K562 treated with DMSO at 1 percent for 4 hours (cell line): ENCODE results near the gene ISYNA1. TPM values are rescaled to one million over a fixed set of nuclear protein-coding genes. Genes with fewer than 3 reads are reported as not detected.

Experiments
- total RNA-seq: library from RNA; unstranded; fragments of 300-600 nt; gene quantifications from 2 replicates; pipeline ENCODE4 v1.2.3, GENCODE V29; 2022; ENCODE audit not compliant: insufficient read depth

ISYNA1 gene
- total RNA-seq, result 348 and 429 TPM in 2 replicates

DNA sequence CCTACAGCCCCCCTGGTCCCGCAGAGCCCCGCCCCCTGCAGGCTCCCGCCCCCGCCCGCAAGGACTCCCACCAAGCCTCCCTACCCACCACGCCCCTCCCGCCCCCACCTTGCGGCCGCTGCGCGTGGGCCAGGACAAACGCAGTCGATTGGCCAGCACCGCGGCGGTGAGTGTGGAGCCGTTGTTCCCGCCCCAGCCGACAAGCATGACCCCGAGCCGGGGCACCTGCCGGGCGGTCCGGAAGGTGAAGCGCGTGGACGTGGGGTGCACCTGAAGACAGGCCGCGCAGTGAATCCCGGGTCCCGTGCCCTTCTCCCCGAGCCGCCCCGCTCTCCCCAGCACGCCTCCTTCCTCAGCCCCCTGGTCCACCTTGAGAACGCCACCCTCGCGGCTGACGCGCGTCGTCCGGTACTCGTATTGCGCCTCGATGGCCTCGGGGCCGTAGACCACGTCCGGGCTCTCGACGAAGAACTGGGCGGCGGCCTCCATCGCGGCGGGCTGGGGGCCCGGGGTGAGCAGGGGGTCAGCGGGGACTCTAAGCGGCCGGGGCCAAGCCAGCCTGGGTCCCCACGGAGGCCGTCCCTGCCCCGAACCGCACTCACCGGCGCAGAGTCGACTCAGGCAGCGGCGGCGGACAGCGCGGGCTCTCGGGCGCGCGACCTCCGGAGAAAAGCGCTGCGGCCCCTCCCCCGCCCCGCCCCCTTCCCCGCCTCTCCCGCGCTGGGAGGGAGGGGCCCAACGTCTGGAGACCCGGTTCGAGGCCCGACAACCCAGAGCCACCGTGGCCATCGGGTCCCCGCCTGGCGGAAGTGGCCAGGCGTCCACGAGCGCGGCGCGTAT lies at the start of gene ISYNA1:
Gene ISYNA1 (minus strand): TSS at position 643 of the 840 bp plus-strand sequence. CDS start 154 bp downstream, at position 489.

DNA sequence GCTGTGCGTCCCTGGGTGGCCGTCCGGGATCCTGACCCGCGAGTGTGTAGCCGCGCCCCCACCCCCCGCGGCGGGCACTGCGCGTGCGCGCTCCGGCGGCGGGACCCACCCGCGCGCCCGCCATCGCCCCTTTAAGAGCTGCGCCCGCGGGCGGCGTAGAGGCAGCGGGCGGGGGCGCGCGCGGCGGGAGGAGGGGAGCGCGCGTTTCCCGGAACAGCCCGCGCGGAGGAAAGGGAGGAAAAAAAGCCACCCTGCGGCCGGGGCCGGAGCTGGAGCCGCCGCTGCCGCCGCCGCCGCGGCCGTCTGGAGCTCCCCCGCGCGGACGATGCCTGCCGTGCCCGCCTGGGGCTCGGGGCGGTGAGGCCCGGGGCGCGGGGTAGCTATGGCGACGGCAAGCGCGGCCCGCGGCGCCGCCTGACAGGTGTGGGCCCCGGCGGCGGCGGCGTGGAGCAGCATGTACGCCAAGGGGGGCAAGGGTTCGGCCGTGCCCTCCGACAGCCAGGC lies 18.7 kb downstream of the ISYNA1 start, which contains the start of gene SSBP4:
Gene SSBP4 (plus strand): TSS at position 204 of the 504 bp plus-strand sequence. CDS start 251 bp downstream, at position 455.

DNA sequence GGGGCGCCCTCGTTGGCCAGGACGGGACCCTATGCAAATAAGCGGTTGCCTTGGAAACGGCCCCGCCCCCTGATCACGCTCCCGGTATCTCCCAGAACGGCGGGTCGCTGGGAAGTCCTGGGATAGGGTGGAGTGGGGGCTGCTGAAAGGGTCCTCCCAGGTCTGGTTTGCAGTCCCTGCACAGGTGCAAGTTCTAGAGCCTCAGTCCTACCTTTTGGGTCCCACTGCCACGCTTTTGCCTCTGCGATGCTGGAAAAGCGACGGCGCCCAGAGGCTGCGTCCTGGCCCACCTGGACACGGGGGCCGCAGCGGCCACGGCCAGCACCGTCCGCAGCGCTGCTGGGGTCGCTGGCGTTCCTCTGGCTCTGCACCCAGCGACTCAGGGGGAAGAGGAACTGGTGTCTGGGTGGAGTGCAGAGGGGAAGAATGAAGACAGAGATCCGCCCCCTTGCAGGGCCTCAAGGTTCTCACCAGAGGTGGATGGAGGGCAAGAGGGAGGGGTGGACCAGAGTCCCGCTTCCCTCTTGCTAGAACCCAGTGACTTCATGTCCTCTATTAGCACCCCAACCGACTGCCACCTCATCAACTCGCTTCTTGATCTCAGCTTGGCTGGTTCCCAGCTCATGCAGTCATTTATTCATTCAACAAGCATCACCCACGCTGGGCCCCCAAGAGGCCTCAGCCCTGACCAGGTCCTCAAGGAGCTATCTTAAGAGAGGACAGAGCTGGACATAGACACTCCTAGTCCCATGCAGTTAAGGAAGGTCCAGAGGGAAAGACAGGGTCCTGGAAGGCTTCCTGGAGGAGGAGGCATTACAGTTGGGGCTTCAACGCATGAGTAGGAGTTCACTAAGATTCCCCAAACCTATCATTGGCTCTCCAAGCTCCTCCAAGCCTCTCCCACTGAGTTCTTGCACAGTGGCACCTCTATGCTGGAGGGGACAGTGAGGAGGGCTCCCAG lies 40.4 kb downstream of the ISYNA1 start, which contains the start of gene LRRC25:
Gene LRRC25 (minus strand): TSS at position 381 of the 961 bp plus-strand sequence. CDS start 659 bp downstream, outside the sequence.

DNA sequence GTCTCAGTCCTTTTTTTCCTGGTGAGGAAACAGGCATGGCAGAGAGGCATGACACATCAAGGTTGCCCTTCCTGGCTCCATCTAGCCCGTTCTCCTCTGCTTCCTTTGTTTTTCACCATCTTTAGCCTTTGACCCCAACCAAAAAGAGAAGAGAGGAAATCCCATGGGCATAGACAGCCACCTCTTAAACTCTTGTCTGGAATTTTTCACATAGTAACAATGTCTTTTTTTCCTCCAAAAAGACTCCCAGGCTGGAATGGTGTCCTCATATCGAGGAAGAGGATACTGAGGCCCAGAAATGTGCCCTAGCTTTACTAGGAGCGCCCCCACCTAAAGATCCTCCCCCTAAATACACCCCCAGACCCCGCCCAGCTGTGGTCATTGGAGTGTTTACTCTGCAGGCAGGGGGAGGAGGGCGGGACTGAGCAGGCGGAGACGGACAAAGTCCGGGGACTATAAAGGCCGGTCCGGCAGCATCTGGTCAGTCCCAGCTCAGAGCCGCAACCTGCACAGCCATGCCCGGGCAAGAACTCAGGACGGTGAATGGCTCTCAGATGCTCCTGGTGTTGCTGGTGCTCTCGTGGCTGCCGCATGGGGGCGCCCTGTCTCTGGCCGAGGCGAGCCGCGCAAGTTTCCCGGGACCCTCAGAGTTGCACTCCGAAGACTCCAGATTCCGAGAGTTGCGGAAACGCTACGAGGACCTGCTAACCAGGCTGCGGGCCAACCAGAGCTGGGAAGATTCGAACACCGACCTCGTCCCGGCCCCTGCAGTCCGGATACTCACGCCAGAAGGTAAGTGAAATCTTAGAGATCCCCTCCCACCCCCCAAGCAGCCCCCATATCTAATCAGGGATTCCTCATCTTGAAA lies 52.0 kb downstream of the ISYNA1 start, which contains the start of gene GDF15:
Gene GDF15 (plus strand): TSS at position 484 of the 868 bp plus-strand sequence. CDS start 32 bp downstream, at position 516.

Other genes starting within 250 kb of the ISYNA1 start
- 49.2 and 61.0 TPM in 2 replicates for gene MPV17L2, start 244.9 kb downstream of the ISYNA1 start, total RNA-seq
- 1.5 and 4.9 TPM in 2 replicates for gene RAB3A, start 234.1 kb downstream of the ISYNA1 start, total RNA-seq
- not detected in 2 replicates for gene PDE4C, start 211.7 kb downstream of the ISYNA1 start, total RNA-seq
- gene IQCN, start 163.7 kb downstream of the ISYNA1 start, total RNA-seq, result 2.2 and 4.1 TPM in 2 replicates
- 156 and 226 TPM in 2 replicates for gene JUND, start 156.5 kb downstream of the ISYNA1 start, total RNA-seq
- gene LSM4, start 115.1 kb downstream of the ISYNA1 start, total RNA-seq, result 297 and 319 TPM in 2 replicates
- 17.2 and 26.4 TPM in 2 replicates for gene PGPEP1, start 97.5 kb downstream of the ISYNA1 start, total RNA-seq
- gene GDF15, start 52.0 kb downstream of the ISYNA1 start, total RNA-seq, result 320 and 331 TPM in 2 replicates
- 0.41 and 1.0 TPM in 2 replicates for gene LRRC25, start 40.5 kb downstream of the ISYNA1 start, total RNA-seq
- 102 and 118 TPM in 2 replicates for gene SSBP4, start 18.7 kb downstream of the ISYNA1 start, total RNA-seq
- 10.4 and 11.2 TPM in 2 replicates for gene ELL, start 83.9 kb upstream of the ISYNA1 start, total RNA-seq
- 338 and 375 TPM in 2 replicates for gene FKBP8, start 105.4 kb upstream of the ISYNA1 start, total RNA-seq
- gene KXD1, start 119.7 kb upstream of the ISYNA1 start, total RNA-seq, result 151 and 162 TPM in 2 replicates
- 2,638 and 2,847 TPM in 2 replicates for gene UBA52, start 133.7 kb upstream of the ISYNA1 start, total RNA-seq
- 80.6 and 108 TPM in 2 replicates for gene REX1BD, start 150.7 kb upstream of the ISYNA1 start, total RNA-seq
- gene CRLF1, start 168.7 kb upstream of the ISYNA1 start, total RNA-seq, result 4.2 TPM in 1 of 2 replicates, not detected in the other
- 0.41 TPM in 1 of 2 replicates, not detected in the other for gene TMEM59L, start 174.7 kb upstream of the ISYNA1 start, total RNA-seq
- gene KLHL26, start 198.9 kb upstream of the ISYNA1 start, total RNA-seq, result 10.1 and 13.3 TPM in 2 replicates
- 11.7 and 13.6 TPM in 2 replicates for gene CRTC1, start 245.5 kb upstream of the ISYNA1 start, total RNA-seq